Liver (tissue), 3 donors: Measurements from ENCODE around the gene TBC1D21.

Experiments used
- CTCF ChIP-seq: fragments of 150-350 bp; IDR thresholded peaks from 2 replicates; pipeline ENCODE4 v1.5.1; 2017; ENCODE audit warnings: improper control_type of control experiment, low read depth, low read length; ENCODE audit not compliant: missing input control
- EGR1 ChIP-seq, 2 donors: IDR thresholded peaks; 2 replicates each; pipeline ENCODE4 v1.6.1; 2016 to 2018; ENCODE audit warnings: antibody characterized with exemption in 2 of 2, low read depth in 2 of 2
- MAX ChIP-seq: IDR thresholded peaks from 2 replicates; pipeline ENCODE4 v1.6.1; 2016; ENCODE audit warnings: antibody characterized with exemption
- RAD21 ChIP-seq, 2 donors: IDR thresholded peaks; 2 replicates each; pipeline ENCODE4 v1.6.1; 2016; ENCODE audit warnings: antibody characterized with exemption in 2 of 2, mild to moderate bottlenecking in 2 of 2
- RXRA ChIP-seq, 2 donors: IDR thresholded peaks; 2 replicates each; pipeline ENCODE4 v1.6.1; 2017 to 2018; ENCODE audit warnings: antibody characterized with exemption in 2 of 2, mild to moderate bottlenecking in 1 of 2
- donor health status: healthy.
- donor health status: healthy.

DNA sequence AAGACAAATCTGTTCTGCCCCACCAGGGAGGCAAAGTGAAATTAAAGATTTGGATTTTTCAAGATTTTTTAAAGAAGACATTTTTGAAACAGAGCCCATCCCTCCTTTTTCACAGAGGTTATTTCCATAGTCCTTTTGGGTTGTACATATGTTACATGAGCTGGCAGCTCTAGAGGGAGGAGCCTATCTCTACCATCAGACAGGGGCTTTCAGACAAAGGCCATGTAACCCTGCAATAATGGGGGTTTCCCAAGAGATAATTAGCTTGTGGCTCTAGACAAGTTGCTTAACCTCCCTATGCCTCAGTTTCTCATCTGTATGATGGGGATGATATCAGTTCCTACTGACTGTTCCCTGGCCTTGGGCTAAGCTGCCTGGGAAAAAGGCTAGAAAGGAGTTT is 8.0 kb upstream of the TBC1D21 start:
- TF ChIP-seq RXRA (IDR thresholded peaks at IDR 0.05) (no peak), MAX (no peak), EGR1 (IDR thresholded peaks at IDR 0.05; ENCODE audit: low read depth in 2 of 2) (no peak), RAD21 (IDR thresholded peaks at IDR 0.05) (no peak), CTCF (no peak)
